Measurements from ENCODE around the gene FNDC3B.
A peak's percentile ranks its signal among the peaks of the same experiment; 100 is the strongest.

The FNDC3B gene

GRCh38 chr3:172442606-172443005, 403.2 kb downstream of the FNDC3B start:
- no peak for DNase-seq (ENCODE audit: insufficient read length, low spot score)
- FAIRE-seq, result peak; percentile 25

GRCh38 chr3:172444821-172445220, 405.4 kb downstream of the FNDC3B start:
- no peak for FAIRE-seq
- TF ChIP-seq CTCF (IDR thresholded peaks at IDR 0.05; ENCODE audit: insufficient read depth, missing control alignments), result no peak
- no peak for DNase-seq (ENCODE audit: insufficient read length, low spot score)

More at GRCh38 chr3:172442606-172443005, 403.2 kb downstream of the FNDC3B start:
- no peak for TF ChIP-seq CTCF (IDR thresholded peaks at IDR 0.05; ENCODE audit: insufficient read depth, missing control alignments)

- FAIRE-seq, result no peak
- TF ChIP-seq CTCF (IDR thresholded peaks at IDR 0.05; ENCODE audit: insufficient read depth, missing control alignments), result no peak
- no peak for DNase-seq (ENCODE audit: insufficient read length, low spot score)
Measured at GRCh38 chr3:172446198-172446597, 406.8 kb downstream of the FNDC3B start.

GRCh38 chr3:172447611-172448579, 408.5 kb downstream of the FNDC3B start, which contains the start of gene GHSR:
Gene GHSR (minus strand): TSS chr3:172448456. CDS start chr3:172448413, 43 bp downstream.
- FAIRE-seq (no peak), DNase-seq (ENCODE audit: insufficient read length, low spot score) (no peak)
- no peak for TF ChIP-seq CTCF (IDR thresholded peaks at IDR 0.05; ENCODE audit: insufficient read depth, missing control alignments)

GRCh38 chr3:172448661-172449465, 409.5 kb downstream of the FNDC3B start:
- DNase-seq (ENCODE audit: insufficient read length, low spot score) (no peak), FAIRE-seq (no peak)
- TF ChIP-seq CTCF (IDR thresholded peaks at IDR 0.05; ENCODE audit: insufficient read depth, missing control alignments), result no peak

- FAIRE-seq, result no peak
- no peak for DNase-seq (ENCODE audit: insufficient read length, low spot score)
- no peak for TF ChIP-seq CTCF (IDR thresholded peaks at IDR 0.05; ENCODE audit: insufficient read depth, missing control alignments)
Measured at GRCh38 chr3:172449466-172450149, 410.2 kb downstream of the FNDC3B start.
